Endodermal cell (in vitro differentiated cells): Measurements from ENCODE around the gene SLX9. TPM values are rescaled to one million over a fixed set of nuclear protein-coding genes. Genes with fewer than 3 reads are reported as not detected.
A peak's percentile ranks its signal among the peaks of the same experiment; 100 is the strongest.

Experiments used
- DNase-seq: peaks from one replicate; pipeline ENCODE4 v3.0.0-alpha.2; 2017
- H3K27ac ChIP-seq: 2 replicates; pipeline ENCODE4 v1.5.1; 2013; ENCODE audit warnings: mild to moderate bottlenecking, low read depth, low read length, moderate library complexity
- H3K27me3 ChIP-seq: 2 replicates; pipeline ENCODE4 v1.6.1; 2013; ENCODE audit warnings: mild to moderate bottlenecking, low read length, moderate library complexity; ENCODE audit not compliant: insufficient read depth, control insufficient read depth, poor library complexity, severe bottlenecking
- H3K36me3 ChIP-seq: 2 replicates; pipeline ENCODE4 v1.7.0; 2013; ENCODE audit warnings: mild to moderate bottlenecking, low read length, moderate library complexity; ENCODE audit not compliant: control insufficient read depth, insufficient read depth
- H3K4me1 ChIP-seq: one replicate; pipeline ENCODE4 v1.7.0; 2013; ENCODE audit warnings: low read length; ENCODE audit not compliant: control insufficient read depth, insufficient read depth
- H3K4me3 ChIP-seq: 2 replicates; pipeline ENCODE4 v1.5.1; 2013; ENCODE audit warnings: mild to moderate bottlenecking, low read length, moderate library complexity
- H3K9ac ChIP-seq: 2 replicates; pipeline ENCODE4 v1.6.1; 2013; ENCODE audit warnings: mild to moderate bottlenecking, low read length, moderate library complexity; ENCODE audit not compliant: poor library complexity, severe bottlenecking; ENCODE audit errors: extremely low read depth
- H3K9me3 ChIP-seq: 2 replicates; pipeline ENCODE4 v1.6.1; 2013; ENCODE audit warnings: mild to moderate bottlenecking, low read length, moderate library complexity; ENCODE audit not compliant: control insufficient read depth
- H3K27ac Mint-ChIP-seq: 2 replicates; pipeline ENCODE4 v1.8.0; 2020; ENCODE audit warnings: mixed read lengths
- H3K27me3 Mint-ChIP-seq: 2 replicates; pipeline ENCODE4 v1.8.0; 2021; ENCODE audit warnings: mild to moderate bottlenecking, mixed read lengths; ENCODE audit not compliant: insufficient read depth
- H3K36me3 Mint-ChIP-seq: 2 replicates; pipeline ENCODE4 v1.8.0; 2020; ENCODE audit warnings: low read depth, mixed read lengths
- H3K4me1 Mint-ChIP-seq: 2 replicates; pipeline ENCODE4 v1.8.0; 2020; ENCODE audit warnings: mixed read lengths
- H3K4me3 Mint-ChIP-seq: 2 replicates; pipeline ENCODE4 v1.8.0; 2020; ENCODE audit warnings: mild to moderate bottlenecking, moderate library complexity, mixed read lengths
- H3K9me3 Mint-ChIP-seq: 2 replicates; pipeline ENCODE4 v1.8.0; 2020; ENCODE audit warnings: mild to moderate bottlenecking, mixed read lengths
- WGBS, 2 experiments: methylation state at CpG; one replicate each; pipeline versions ENCODE4 v1.1.5 to v1.1.7; 2013; ENCODE audit warnings: missing lambda C conversion rate in 2 of 2, mixed read lengths in 1 of 2; ENCODE audit not compliant: insufficient coverage in 1 of 2, insufficient read length in 1 of 2; 5-methylcytosine and 5-hydroxymethylcytosine counted together
- total RNA-seq, 2 donors: library from RNA; stranded (reverse); fragmentation: NEBNext Ultra II Directional in 1 of 2; extraction: Animal tissue kit (Norgen Biotek cat#: 25700) in 1 of 2; gene quantifications; 2 replicates in 1 of 2; 3 replicates in 1 of 2; pipeline ENCODE4 v1.2.1, GENCODE V29; 2021
- TF ChIP-seq, protein P1 (sequence below): fragments of 200-600 bp; sonication (generic); conservative IDR thresholded peaks from 2 replicates; pipeline ENCODE4 v1.5.0; 2021; ENCODE audit warnings: antibody characterized with exemption, mild to moderate bottlenecking

The SLX9 gene
- total RNA-seq, 2 donors from 2014 or later: 38.0 to 48.9 TPM

DNA sequence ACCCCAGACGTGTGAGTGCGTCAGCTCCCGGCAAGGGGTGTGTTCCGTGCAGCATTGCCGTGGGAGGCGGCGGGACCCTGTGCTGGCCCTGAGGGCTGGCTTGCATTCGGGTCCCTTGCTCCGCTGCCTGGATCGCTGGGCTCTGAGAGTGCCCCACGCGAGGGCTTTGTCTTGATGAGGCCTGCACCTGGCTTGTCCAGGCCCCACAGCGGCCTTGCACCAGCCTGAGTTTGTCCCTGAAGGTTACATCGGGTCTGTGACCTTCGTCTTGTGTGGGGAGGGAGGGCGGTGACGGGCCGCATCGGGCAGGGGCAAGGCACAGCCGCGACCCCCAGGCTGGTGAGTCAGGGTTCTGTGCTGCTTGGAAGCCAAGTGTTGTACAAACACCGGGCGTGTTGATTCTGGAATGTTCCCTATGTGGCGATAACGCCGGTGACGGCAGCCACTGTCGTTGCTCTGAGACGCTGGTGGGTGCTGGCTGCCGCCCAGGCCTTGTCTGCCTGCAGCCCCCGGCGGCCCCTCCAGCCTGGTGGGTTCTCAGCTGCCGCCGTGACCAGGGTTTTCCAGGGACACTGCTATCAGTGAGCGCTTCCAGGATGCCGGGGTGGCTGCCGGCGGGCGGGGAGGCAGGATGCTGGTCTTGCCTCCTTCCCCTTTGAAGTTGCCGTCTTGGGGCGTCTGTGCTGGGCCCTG lies 42.9 kb downstream of the SLX9 start:
- H3K27me3 Mint-ChIP-seq: no peaks in the 10 kb centered on the region
- Histone ChIP-seq H3K9me3 (no peaks in the 10 kb centered on the region), H3K4me1 (no peaks in the 10 kb centered on the region), H3K36me3 (no peaks in the 10 kb centered on the region), H3K4me3 (no peak overlapping the region), H3K9ac (no peak overlapping the region), H3K27ac (peak overlapping the region; percentile 51), H3K27me3 (no peaks in the 10 kb centered on the region)
- no peak for DNase-seq
- TF ChIP-seq, protein P1, sequence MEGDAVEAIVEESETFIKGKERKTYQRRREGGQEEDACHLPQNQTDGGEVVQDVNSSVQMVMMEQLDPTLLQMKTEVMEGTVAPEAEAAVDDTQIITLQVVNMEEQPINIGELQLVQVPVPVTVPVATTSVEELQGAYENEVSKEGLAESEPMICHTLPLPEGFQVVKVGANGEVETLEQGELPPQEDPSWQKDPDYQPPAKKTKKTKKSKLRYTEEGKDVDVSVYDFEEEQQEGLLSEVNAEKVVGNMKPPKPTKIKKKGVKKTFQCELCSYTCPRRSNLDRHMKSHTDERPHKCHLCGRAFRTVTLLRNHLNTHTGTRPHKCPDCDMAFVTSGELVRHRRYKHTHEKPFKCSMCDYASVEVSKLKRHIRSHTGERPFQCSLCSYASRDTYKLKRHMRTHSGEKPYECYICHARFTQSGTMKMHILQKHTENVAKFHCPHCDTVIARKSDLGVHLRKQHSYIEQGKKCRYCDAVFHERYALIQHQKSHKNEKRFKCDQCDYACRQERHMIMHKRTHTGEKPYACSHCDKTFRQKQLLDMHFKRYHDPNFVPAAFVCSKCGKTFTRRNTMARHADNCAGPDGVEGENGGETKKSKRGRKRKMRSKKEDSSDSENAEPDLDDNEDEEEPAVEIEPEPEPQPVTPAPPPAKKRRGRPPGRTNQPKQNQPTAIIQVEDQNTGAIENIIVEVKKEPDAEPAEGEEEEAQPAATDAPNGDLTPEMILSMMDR: no peak
- no peaks in the 10 kb centered on the region for H3K9me3 Mint-ChIP-seq
- H3K36me3 Mint-ChIP-seq: peaks cover 12% of the 10 kb centered on the region
- H3K4me1 Mint-ChIP-seq: no peaks in the 10 kb centered on the region
- no peak overlapping the region for H3K27ac Mint-ChIP-seq
- H3K4me3 Mint-ChIP-seq: no peak overlapping the region
- WGBS, 2 experiments: 88 to 93% methylated on average over 26 to 41 of the region's 41 CpGs

DNA sequence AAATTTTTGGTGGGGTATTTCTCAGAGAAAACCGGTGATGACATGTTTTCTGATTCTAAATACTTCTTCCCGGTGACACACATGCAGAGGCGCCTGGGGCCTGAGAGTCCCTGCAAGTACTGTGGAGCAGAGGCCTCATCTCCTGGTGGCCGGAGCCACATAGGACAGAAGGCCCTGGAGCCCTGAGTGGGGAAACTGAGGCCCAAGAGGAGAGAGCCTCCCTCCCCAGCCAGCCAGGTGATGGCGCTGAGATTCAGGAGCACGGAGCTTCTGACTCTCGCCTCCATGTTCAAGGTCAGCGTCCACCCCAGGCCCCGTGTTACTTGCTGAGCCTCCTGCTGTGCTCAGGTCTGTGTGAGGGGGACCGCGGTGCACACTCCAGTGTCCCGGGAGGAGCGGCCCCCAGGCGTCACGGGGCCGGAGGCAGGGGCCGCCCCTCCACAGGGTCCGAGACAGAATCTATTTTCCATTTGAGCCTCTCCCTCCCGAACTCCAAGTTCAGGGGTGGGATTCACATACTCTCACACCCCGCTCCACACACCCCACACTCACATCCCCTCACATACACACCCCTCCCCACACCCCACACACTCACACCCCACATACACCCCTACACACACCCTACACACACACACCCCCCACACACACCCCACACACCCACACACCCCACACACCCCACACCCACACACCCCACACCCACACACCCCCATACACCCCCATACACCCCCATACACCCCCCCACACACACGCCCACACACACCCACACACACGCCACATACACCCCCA lies 43.8 kb downstream of the SLX9 start:
- Histone ChIP-seq H3K27me3 (no peaks in the 10 kb centered on the region), H3K4me1 (no peaks in the 10 kb centered on the region), H3K36me3 (no peaks in the 10 kb centered on the region), H3K4me3 (no peak overlapping the region), H3K9ac (no peak overlapping the region), H3K9me3 (no peaks in the 10 kb centered on the region), H3K27ac (peak overlapping the region; percentile 51)
- TF ChIP-seq, protein P1: no peak
- Mint-ChIP-seq H3K4me1 (no peaks in the 10 kb centered on the region), H3K4me3 (no peak overlapping the region), H3K27me3 (no peaks in the 10 kb centered on the region), H3K36me3 (peaks cover 9% of the 10 kb centered on the region), H3K9me3 (no peaks in the 10 kb centered on the region), H3K27ac (peak overlapping the region; percentile 31)
- no peak for DNase-seq
- 91 to 92% methylated on average over 9 to 18 of the region's 22 CpGs for WGBS, 2 experiments

DNA sequence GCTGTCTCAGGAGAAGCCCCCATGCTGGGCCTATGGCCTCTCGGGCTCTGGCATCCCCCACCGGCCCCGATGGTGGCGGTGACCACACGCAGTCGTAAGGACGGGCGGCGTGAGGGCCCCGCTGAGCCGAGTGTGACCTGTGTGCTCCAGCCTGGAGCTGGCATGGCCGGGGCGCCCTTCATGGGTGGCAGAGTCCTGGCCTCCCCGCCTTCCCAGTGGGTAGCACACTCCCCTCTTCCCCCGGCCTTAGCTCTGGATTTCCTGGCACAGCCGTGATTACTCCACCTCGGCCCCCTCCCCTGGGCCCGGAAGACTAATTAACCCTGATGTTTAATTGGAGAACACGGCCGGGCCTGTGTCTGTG lies 44.6 kb downstream of the SLX9 start:
- Histone ChIP-seq H3K9me3 (no peaks in the 10 kb centered on the region), H3K9ac (no peak overlapping the region), H3K27ac (no peak overlapping the region), H3K4me3 (no peak overlapping the region), H3K36me3 (no peaks in the 10 kb centered on the region), H3K27me3 (no peaks in the 10 kb centered on the region), H3K4me1 (no peaks in the 10 kb centered on the region)
- H3K27ac Mint-ChIP-seq: no peak overlapping the region
- DNase-seq: no peak
- 85 to 89% methylated on average over 17 to 20 of the region's 20 CpGs for WGBS, 2 experiments
- no peaks in the 10 kb centered on the region for H3K4me1 Mint-ChIP-seq
- TF ChIP-seq, protein P1: no peak
- H3K27me3 Mint-ChIP-seq: no peaks in the 10 kb centered on the region
- H3K9me3 Mint-ChIP-seq: no peaks in the 10 kb centered on the region
- peaks cover 3% of the 10 kb centered on the region for H3K36me3 Mint-ChIP-seq
- H3K4me3 Mint-ChIP-seq: no peak overlapping the region
